OCI-LY1 (cell line): ENCODE results near the gene PIK3R5.

Source experiments
- H2AFZ ChIP-seq: fragments of 200-600 bp; sonication (generic), shearing (Covaris generic); 2 replicates; pipeline ENCODE4 v1.6.0; 2014; ENCODE audit warnings: antibody characterized with exemption, mild to moderate bottlenecking, low read length
- H3F3A ChIP-seq: fragments of 200-600 bp; sonication (generic), shearing (Covaris generic); 2 replicates; pipeline ENCODE4 v1.6.0; 2014; ENCODE audit warnings: mild to moderate bottlenecking, antibody characterized with exemption, low read length, moderate library complexity; ENCODE audit not compliant: insufficient read depth
- H3K27ac ChIP-seq: fragments of 200-600 bp; sonication (generic); 2 replicates; pipeline ENCODE4 v1.5.1; 2014; ENCODE audit warnings: low read length, mixed run types, mild to moderate bottlenecking, low read depth; ENCODE audit not compliant: poor library complexity, severe bottlenecking
- H3K27me3 ChIP-seq: fragments of 200-600 bp; sonication (generic); 2 replicates; pipeline ENCODE4 v1.6.0; 2014; ENCODE audit warnings: antibody characterized with exemption, mild to moderate bottlenecking, low read length, moderate library complexity; ENCODE audit not compliant: insufficient read depth
- H3K36me3 ChIP-seq: fragments of 200-600 bp; sonication (generic); 2 replicates; pipeline ENCODE4 v1.6.1; 2014; ENCODE audit warnings: mild to moderate bottlenecking, antibody characterized with exemption, low read length, moderate library complexity, mixed read lengths; ENCODE audit not compliant: insufficient read depth
- H3K4me1 ChIP-seq: fragments of 200-600 bp; sonication (generic); 2 replicates; pipeline ENCODE4 v1.5.1; 2014; ENCODE audit warnings: mild to moderate bottlenecking, low read length, moderate library complexity; ENCODE audit not compliant: insufficient read depth, severe bottlenecking
- H3K4me2 ChIP-seq: fragments of 200-600 bp; sonication (generic), shearing (Covaris generic); 2 replicates; pipeline ENCODE4 v1.6.1; 2014; ENCODE audit warnings: low read length
- H3K4me3 ChIP-seq: fragments of 200-600 bp; sonication (generic); 2 replicates; pipeline ENCODE4 v1.5.1; 2014; ENCODE audit warnings: low read length, low read depth, mild to moderate bottlenecking, mixed read lengths; ENCODE audit not compliant: poor library complexity, severe bottlenecking
- H3K79me2 ChIP-seq: fragments of 200-600 bp; shearing (Covaris generic); 2 replicates; pipeline ENCODE4 v1.6.1; 2016; ENCODE audit warnings: mixed run types, low read length, mixed read lengths; ENCODE audit not compliant: insufficient read depth
- H3K9ac ChIP-seq: fragments of 200-600 bp; sonication (generic), shearing (Covaris generic); 2 replicates; pipeline ENCODE4 v1.6.1; 2014; ENCODE audit warnings: mild to moderate bottlenecking, low read length, mixed read lengths
- H3K9me2 ChIP-seq: fragments of 200-600 bp; sonication (generic), shearing (Covaris generic); 2 replicates; pipeline ENCODE4 v1.6.1; 2014; ENCODE audit warnings: low read depth, mild to moderate bottlenecking, low read length, mixed read lengths
- H3K9me3 ChIP-seq: fragments of 200-600 bp; shearing (Covaris generic); 2 replicates; pipeline ENCODE4 v1.6.1; 2014; ENCODE audit warnings: low read length, mixed read lengths
- H4K20me1 ChIP-seq: fragments of 200-600 bp; sonication (generic), shearing (Covaris generic); 2 replicates; pipeline ENCODE4 v1.6.0; 2016; ENCODE audit warnings: mild to moderate bottlenecking, low read length; ENCODE audit not compliant: insufficient read depth
- CTCF ChIP-seq: fragments of 200-600 bp; sonication (generic), shearing (Covaris generic); IDR thresholded peaks from 2 replicates; pipeline ENCODE4 v1.5.1; 2017; ENCODE audit warnings: mild to moderate bottlenecking, antibody characterized with exemption, low read length, moderate library complexity, mixed read lengths
- EZH2 ChIP-seq: fragments of 200-600 bp; sonication (generic), shearing (Covaris generic); IDR thresholded peaks from 2 replicates; pipeline ENCODE4 v1.8.0; 2017; ENCODE audit warnings: borderline replicate concordance, mixed run types, mild to moderate bottlenecking, antibody characterized with exemption, low read length, moderate library complexity, mixed read lengths

Gene PIK3R5

GRCh38 chr17:8935191-8935590 lies 30.3 kb downstream of the PIK3R5 start:
- H2AFZ ChIP-seq: no peak overlapping the region
- no peak overlapping the region for H3K27ac ChIP-seq
- no peak overlapping the region for H3K9ac ChIP-seq
- no peaks in the 10 kb centered on the region for H3K79me2 ChIP-seq
- H3F3A ChIP-seq: no peaks in the 10 kb centered on the region
- H3K4me1 ChIP-seq: no peaks in the 10 kb centered on the region
- H3K36me3 ChIP-seq: no peaks in the 10 kb centered on the region
- no peaks in the 10 kb centered on the region for H3K27me3 ChIP-seq
- no peaks in the 10 kb centered on the region for H4K20me1 ChIP-seq
- TF ChIP-seq CTCF: no peak
- TF ChIP-seq EZH2: no peak
- no peaks in the 10 kb centered on the region for H3K9me2 ChIP-seq
- no peak overlapping the region for H3K4me3 ChIP-seq
- no peak overlapping the region for H3K4me2 ChIP-seq
- no peaks in the 10 kb centered on the region for H3K9me3 ChIP-seq

GRCh38 chr17:8934346-8934745 lies 31.2 kb downstream of the PIK3R5 start:
- no peaks in the 10 kb centered on the region for H3K27me3 ChIP-seq
- no peaks in the 10 kb centered on the region for H4K20me1 ChIP-seq
- H3F3A ChIP-seq: no peaks in the 10 kb centered on the region
- no peak overlapping the region for H3K9ac ChIP-seq
- TF ChIP-seq CTCF: no peak
- no peak for TF ChIP-seq EZH2
- H3K4me1 ChIP-seq: no peaks in the 10 kb centered on the region
- no peaks in the 10 kb centered on the region for H3K79me2 ChIP-seq
- H3K9me3 ChIP-seq: no peaks in the 10 kb centered on the region
- no peak overlapping the region for H3K27ac ChIP-seq
- H2AFZ ChIP-seq: no peak overlapping the region
- H3K36me3 ChIP-seq: no peaks in the 10 kb centered on the region
- no peak overlapping the region for H3K4me3 ChIP-seq
- H3K9me2 ChIP-seq: no peaks in the 10 kb centered on the region
- no peak overlapping the region for H3K4me2 ChIP-seq

- no peaks in the 10 kb centered on the region for H3F3A ChIP-seq
- no peak overlapping the region for H2AFZ ChIP-seq
- H3K9ac ChIP-seq: no peak overlapping the region
- H3K36me3 ChIP-seq: no peaks in the 10 kb centered on the region
- no peak overlapping the region for H3K27ac ChIP-seq
- H4K20me1 ChIP-seq: no peaks in the 10 kb centered on the region
- no peak overlapping the region for H3K4me2 ChIP-seq
- no peak for TF ChIP-seq CTCF
- no peak for TF ChIP-seq EZH2
- H3K27me3 ChIP-seq: no peaks in the 10 kb centered on the region
- no peaks in the 10 kb centered on the region for H3K79me2 ChIP-seq
- H3K4me3 ChIP-seq: no peak overlapping the region
- H3K9me3 ChIP-seq: peaks cover 15% of the 10 kb centered on the region; the same call in 1 of the 2 replicates
- H3K9me2 ChIP-seq: no peaks in the 10 kb centered on the region
- no peaks in the 10 kb centered on the region for H3K4me1 ChIP-seq
These were observed 34.9 kb downstream of the PIK3R5 start for GRCh38 chr17:8930649-8931048.
